Upper lobe of right lung (tissue), 1 donor: ENCODE data around the gene CHST8. TPM values are rescaled to one million over a fixed set of nuclear protein-coding genes. Genes with fewer than 3 reads are reported as not detected.

ENCODE experiments used
- ATAC-seq: fragments of 200-7000 bp; cut with Tn5 transposase; one replicate; pipeline ENCODE4 v1.9.1; 2020; ENCODE audit warnings: mild to moderate bottlenecking, moderate library complexity
- DNase-seq: peaks from one replicate; pipeline ENCODE4 v3.0.0-alpha.2; 2020
- H3K27ac ChIP-seq: fragments of 200-600 bp; one replicate; pipeline ENCODE4 v1.8.0; 2022
- H3K27me3 ChIP-seq: fragments of 200-600 bp; one replicate; pipeline ENCODE4 v1.8.0; 2022; ENCODE audit warnings: mild to moderate bottlenecking
- H3K36me3 ChIP-seq: fragments of 200-600 bp; one replicate; pipeline ENCODE4 v1.8.0; 2022
- H3K4me1 ChIP-seq: fragments of 200-600 bp; one replicate; pipeline ENCODE4 v1.8.0; 2022
- H3K4me3 ChIP-seq: fragments of 200-600 bp; one replicate; pipeline ENCODE4 v1.8.0; 2022; ENCODE audit warnings: mild to moderate bottlenecking
- H3K9me3 ChIP-seq: fragments of 200-600 bp; one replicate; pipeline ENCODE4 v1.8.0; 2022
- intact Hi-C: fragments of 100-400 bp; cut with DNase I; formaldehyde crosslinking; loops from one replicate; pipeline ENCODE4 v1.11.0; 2022
- total RNA-seq: library from RNA; stranded (reverse); fragmentation: NEBNext Ultra II Directional; extraction: Animal tissue kit (Norgen Biotek cat#: 25700); gene quantifications from one replicate; pipeline ENCODE4 v1.2.1, GENCODE V29; 2021
- TF ChIP-seq, protein P1 (sequence below): fragments of 200-600 bp; IDR thresholded peaks from one replicate; pipeline ENCODE4 v1.8.0; 2022; ENCODE audit warnings: antibody characterized with exemption
- donor health status: DM: no; HTN: yes; CAD: no; lungs with severe emphysema.

Gene CHST8
- total RNA-seq, 1 donor from 2014 or later: 0.64 TPM

DNA sequence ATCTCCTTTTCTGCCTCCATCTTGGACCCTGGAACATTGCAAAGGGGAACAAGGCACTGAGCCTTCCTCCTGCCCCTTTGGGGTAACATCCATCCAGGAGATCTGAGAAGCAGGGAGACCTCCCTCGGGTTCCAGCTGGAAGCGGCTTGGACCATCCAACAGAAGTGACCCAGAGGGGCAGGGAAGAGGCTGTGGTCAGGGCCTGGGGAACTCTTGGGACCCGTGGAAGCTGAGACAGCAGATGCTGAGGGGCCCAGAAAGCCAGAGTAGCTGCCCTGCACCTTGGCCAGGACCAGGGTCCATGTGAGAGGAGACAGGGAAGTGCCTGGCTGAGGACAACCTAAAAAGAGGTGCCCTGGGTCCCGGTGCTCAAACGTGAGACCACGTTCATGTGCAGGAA is 153.0 kb downstream of the CHST8 start:
- no peaks in the 10 kb centered on the region for H3K4me1 ChIP-seq
- peaks cover 22% of the 10 kb centered on the region for H3K27me3 ChIP-seq
- H3K9me3 ChIP-seq: no peaks in the 10 kb centered on the region
- intact Hi-C loops: loop anchor here (5.0 kb wide), 2 partner anchors 223 to 342 kb away; no protein-coding TSS in a partner anchor
- TF ChIP-seq, protein P1, sequence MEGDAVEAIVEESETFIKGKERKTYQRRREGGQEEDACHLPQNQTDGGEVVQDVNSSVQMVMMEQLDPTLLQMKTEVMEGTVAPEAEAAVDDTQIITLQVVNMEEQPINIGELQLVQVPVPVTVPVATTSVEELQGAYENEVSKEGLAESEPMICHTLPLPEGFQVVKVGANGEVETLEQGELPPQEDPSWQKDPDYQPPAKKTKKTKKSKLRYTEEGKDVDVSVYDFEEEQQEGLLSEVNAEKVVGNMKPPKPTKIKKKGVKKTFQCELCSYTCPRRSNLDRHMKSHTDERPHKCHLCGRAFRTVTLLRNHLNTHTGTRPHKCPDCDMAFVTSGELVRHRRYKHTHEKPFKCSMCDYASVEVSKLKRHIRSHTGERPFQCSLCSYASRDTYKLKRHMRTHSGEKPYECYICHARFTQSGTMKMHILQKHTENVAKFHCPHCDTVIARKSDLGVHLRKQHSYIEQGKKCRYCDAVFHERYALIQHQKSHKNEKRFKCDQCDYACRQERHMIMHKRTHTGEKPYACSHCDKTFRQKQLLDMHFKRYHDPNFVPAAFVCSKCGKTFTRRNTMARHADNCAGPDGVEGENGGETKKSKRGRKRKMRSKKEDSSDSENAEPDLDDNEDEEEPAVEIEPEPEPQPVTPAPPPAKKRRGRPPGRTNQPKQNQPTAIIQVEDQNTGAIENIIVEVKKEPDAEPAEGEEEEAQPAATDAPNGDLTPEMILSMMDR: no peak
- ATAC-seq (no peak), DNase-seq (no peak)
- no peak overlapping the region for H3K4me3 ChIP-seq
- no peaks in the 10 kb centered on the region for H3K36me3 ChIP-seq
- H3K27ac ChIP-seq: no peak overlapping the region

DNA sequence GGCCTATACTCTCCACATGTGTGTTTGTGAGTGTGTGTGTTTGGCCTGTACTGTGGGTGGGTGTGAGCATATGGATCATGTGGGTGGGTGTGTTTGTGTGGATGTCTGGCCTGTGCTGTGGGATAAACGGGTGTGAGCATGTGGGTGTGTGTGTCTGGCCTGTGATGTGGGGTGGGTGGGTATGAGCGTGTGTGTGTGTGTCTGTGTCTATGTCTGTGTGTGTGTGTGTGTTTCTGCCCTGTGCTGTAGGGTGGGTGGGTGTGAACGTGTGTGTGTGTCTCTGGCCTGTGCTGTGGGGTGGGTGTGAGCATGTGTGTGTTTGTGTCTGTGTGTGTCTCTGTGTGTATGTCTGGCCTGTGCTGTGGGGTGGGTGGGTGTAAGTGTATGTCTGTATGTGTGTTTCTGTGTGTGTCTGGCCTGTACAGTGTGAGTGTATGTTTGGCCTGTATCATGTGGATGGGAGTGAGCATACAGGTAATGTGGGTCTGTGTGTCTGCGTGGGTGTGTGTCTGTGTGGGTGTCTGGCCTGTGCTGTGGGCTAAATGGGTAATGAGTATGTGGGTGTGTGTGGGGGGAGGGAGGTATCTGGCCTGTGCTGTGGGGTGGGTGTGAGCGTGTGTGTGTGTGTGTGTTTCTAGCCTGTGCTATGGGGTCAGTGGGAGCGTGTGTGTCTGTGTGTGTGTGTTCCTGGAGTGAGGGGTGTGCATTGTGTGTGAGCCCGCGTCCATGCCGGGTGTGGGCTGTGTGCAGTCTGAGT is 154.2 kb downstream of the CHST8 start:
- H3K9me3 ChIP-seq: no peaks in the 10 kb centered on the region
- no peak overlapping the region for H3K4me3 ChIP-seq
- DNase-seq (no peak), ATAC-seq (no peak)
- H3K4me1 ChIP-seq: no peaks in the 10 kb centered on the region
- peaks cover 18% of the 10 kb centered on the region for H3K27me3 ChIP-seq
- TF ChIP-seq, protein P1: no peak
- no peak overlapping the region for H3K27ac ChIP-seq
- intact Hi-C loops: loop anchor here (5.0 kb wide), 1 partner anchor 221 kb away; no protein-coding TSS in a partner anchor
- no peaks in the 10 kb centered on the region for H3K36me3 ChIP-seq

DNA sequence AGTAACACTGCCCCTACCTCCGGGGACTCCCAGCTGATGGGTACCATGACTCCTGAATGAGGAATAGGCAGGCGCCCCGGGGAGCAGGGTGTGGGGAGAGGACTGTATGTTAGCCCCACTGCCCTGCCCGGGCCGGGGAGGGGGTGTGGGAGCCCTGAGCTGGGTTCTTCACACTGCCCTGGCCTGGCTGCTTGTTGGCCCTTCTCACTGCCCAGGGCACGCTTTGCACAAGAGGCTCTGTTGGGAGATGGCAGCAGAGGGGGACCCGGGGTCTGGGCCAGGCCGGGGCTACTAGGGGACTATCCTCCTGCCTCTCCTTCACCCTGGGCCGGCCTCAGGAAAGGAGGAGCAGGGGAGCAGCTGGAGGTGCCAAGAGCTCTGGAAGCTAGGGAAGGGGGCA is 155.6 kb downstream of the CHST8 start:
- Histone ChIP-seq H3K27ac (no peak overlapping the region), H3K4me1 (no peaks in the 10 kb centered on the region), H3K4me3 (no peak overlapping the region), H3K27me3 (peaks cover 18% of the 10 kb centered on the region), H3K36me3 (no peaks in the 10 kb centered on the region), H3K9me3 (no peaks in the 10 kb centered on the region)
- TF ChIP-seq, protein P1: no peak
- DNase-seq: no peak
- no peak for ATAC-seq
- intact Hi-C loops: loop anchor here (5.0 kb wide), 1 partner anchor 220 kb away; no protein-coding TSS in a partner anchor

DNA sequence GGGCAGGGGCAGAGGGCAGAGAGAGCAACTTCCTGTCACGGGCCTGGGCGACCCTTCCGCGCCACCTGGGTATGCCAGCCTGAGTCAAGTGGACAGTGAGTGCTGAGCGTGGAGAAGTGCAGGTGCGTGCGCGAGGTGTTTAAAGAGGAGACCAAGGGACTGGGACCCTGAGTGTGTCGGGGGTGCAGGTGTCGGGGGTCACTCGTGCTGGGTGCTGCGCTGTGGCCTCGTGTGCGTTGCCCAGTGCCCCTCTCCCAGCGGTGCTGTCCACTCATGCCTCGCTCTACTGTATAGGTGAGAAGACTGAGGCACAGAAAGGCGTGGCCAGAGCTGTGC is 156.0 kb downstream of the CHST8 start:
- ATAC-seq: no peak
- H3K36me3 ChIP-seq: no peaks in the 10 kb centered on the region
- H3K9me3 ChIP-seq: no peaks in the 10 kb centered on the region
- H3K27ac ChIP-seq: no peak overlapping the region
- H3K27me3 ChIP-seq: peaks cover 18% of the 10 kb centered on the region
- intact Hi-C loops: loop anchor here (5.0 kb wide), 1 partner anchor 220 kb away; no protein-coding TSS in a partner anchor
- no peak for DNase-seq
- no peaks in the 10 kb centered on the region for H3K4me1 ChIP-seq
- no peak overlapping the region for H3K4me3 ChIP-seq
- TF ChIP-seq, protein P1: no peak

DNA sequence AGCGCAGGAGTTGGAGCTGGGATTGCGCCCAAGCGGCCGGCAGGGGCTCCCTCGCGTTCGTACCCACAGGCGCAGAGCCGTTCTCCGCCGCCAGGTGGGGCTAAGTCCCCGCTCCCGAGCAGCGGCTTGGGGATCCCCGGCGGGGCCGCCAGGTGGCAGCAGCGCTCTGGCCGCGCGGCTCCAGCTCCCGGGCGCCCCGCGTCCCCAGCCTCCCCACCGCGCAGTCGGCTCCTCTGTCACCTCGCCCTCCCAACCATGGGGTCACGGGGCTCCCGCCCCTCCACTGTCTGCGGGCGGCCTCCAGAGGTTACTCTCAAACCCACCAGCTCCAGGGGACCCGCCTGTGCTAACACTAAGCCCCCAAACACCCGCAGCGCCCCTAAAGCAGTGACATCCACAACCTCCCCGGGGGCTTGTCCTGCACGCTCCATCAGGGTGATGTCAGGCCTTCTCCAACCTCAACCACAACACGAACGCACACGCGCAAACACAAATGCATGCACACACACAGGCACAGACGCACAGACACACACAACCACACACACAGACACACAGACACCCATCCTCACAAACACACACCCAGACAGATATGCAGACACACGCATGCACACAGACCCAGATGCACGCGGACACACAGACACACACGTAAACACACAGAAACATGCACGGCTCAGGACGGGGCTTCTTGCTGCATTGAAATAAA is 156.5 kb downstream of the CHST8 start:
- TF ChIP-seq, protein P1: peak; percentile 100
- Histone ChIP-seq H3K4me1 (no peaks in the 10 kb centered on the region), H3K27me3 (peaks cover 18% of the 10 kb centered on the region), H3K9me3 (no peaks in the 10 kb centered on the region), H3K36me3 (no peaks in the 10 kb centered on the region), H3K27ac (no peak overlapping the region), H3K4me3 (no peak overlapping the region)
- DNase-seq: peak; percentile 93
- intact Hi-C loops: loop anchor here (5.0 kb wide), 1 partner anchor 219 kb away; no protein-coding TSS in a partner anchor
- ATAC-seq: peak; percentile 97
